ENCODE data around the gene RNU2-1. TPM values are rescaled to one million over a fixed set of nuclear protein-coding genes. Genes with fewer than 3 reads are reported as not detected.

The RNU2-1 gene
- total RNA-seq, 1 experiment from 2014 or later = not detected

GRCh38 chr17:43215341-43215740 lies 18.4 kb downstream of the RNU2-1 start:
- no peaks in the 10 kb centered on the region for H3K4me1 ChIP-seq (ENCODE audit: insufficient read depth, low read length)
- TF ChIP-seq CTCF (conservative IDR thresholded peaks at IDR 0.05; ENCODE audit: low read depth, low read length) (no peak), EZH2 (IDR thresholded peaks at IDR 0.05; ENCODE audit: low read length, unreplicated experiment) (no peak), EZH2phosphoT487 (IDR thresholded peaks at IDR 0.05; ENCODE audit: borderline replicate concordance, low read length) (no peak)
- no peaks in the 10 kb centered on the region for H3F3A ChIP-seq (ENCODE audit: low read length, unreplicated experiment)
- no peak overlapping the region for H3K4me3 ChIP-seq (ENCODE audit: low read length)
- no peaks in the 10 kb centered on the region for H3K79me2 ChIP-seq (ENCODE audit: low read length)
- no peaks in the 10 kb centered on the region for H3K36me3 ChIP-seq (ENCODE audit: low read depth, low read length)
- H3K9ac ChIP-seq (ENCODE audit: low read length) = no peak overlapping the region
- H3K9me3 ChIP-seq (ENCODE audit: low read length) = no peaks in the 10 kb centered on the region
- ChIA-PET CTCF (no interaction called here), POLR2A (ENCODE audit: unreplicated experiment) (no interaction called here)
- H3K27ac ChIP-seq (ENCODE audit: low read length) = no peak overlapping the region
- no peak overlapping the region for H3K4me2 ChIP-seq (ENCODE audit: low read length)
- H2AFZ ChIP-seq (ENCODE audit: low read length) = no peak overlapping the region
- ATAC-seq (no peak), DNase-seq (no peak)
- no TSS peak for BruUV-seq (replicated peaks)
- H4K20me1 ChIP-seq (ENCODE audit: low read length) = no peaks in the 10 kb centered on the region
- H3K27me3 ChIP-seq (ENCODE audit: low read length) = no peaks in the 10 kb centered on the region
- no peaks in the 10 kb centered on the region for H3K9me2 ChIP-seq (replicated peaks; ENCODE audit: low read length)
- intact Hi-C loops (cut with micrococcal nuclease) = no loop called here

GRCh38 chr17:43213545-43213944 lies 20.2 kb downstream of the RNU2-1 start:
- TF ChIP-seq CTCF (conservative IDR thresholded peaks at IDR 0.05; ENCODE audit: low read depth, low read length) (no peak), EZH2 (IDR thresholded peaks at IDR 0.05; ENCODE audit: low read length, unreplicated experiment) (no peak), EZH2phosphoT487 (IDR thresholded peaks at IDR 0.05; ENCODE audit: borderline replicate concordance, low read length) (no peak)
- H3K9me2 ChIP-seq (replicated peaks; ENCODE audit: low read length) = no peaks in the 10 kb centered on the region
- no peaks in the 10 kb centered on the region for H3K4me1 ChIP-seq (ENCODE audit: insufficient read depth, low read length)
- ATAC-seq (no peak), DNase-seq (no peak)
- POLR2A ChIA-PET (ENCODE audit: unreplicated experiment) = no interaction called here
- H3K4me2 ChIP-seq (ENCODE audit: low read length) = no peak overlapping the region
- intact Hi-C loops (cut with micrococcal nuclease) = no loop called here
- H3K27ac ChIP-seq (ENCODE audit: low read length) = no peak overlapping the region
- H3K36me3 ChIP-seq (ENCODE audit: low read depth, low read length) = no peaks in the 10 kb centered on the region
- H3K9ac ChIP-seq (ENCODE audit: low read length) = no peak overlapping the region
- no peaks in the 10 kb centered on the region for H3F3A ChIP-seq (ENCODE audit: low read length, unreplicated experiment)
- no peaks in the 10 kb centered on the region for H4K20me1 ChIP-seq (ENCODE audit: low read length)
- CTCF ChIA-PET = no interaction called here
- H3K79me2 ChIP-seq (ENCODE audit: low read length) = no peaks in the 10 kb centered on the region
- H2AFZ ChIP-seq (ENCODE audit: low read length) = no peak overlapping the region
- H3K27me3 ChIP-seq (ENCODE audit: low read length) = no peaks in the 10 kb centered on the region
- no peak overlapping the region for H3K4me3 ChIP-seq (ENCODE audit: low read length)
- no peaks in the 10 kb centered on the region for H3K9me3 ChIP-seq (ENCODE audit: low read length)
- BruUV-seq (replicated peaks) = no TSS peak

- Histone ChIP-seq H3K79me2 (ENCODE audit: low read length) (no peaks in the 10 kb centered on the region), H3F3A (ENCODE audit: low read length, unreplicated experiment) (no peaks in the 10 kb centered on the region), H3K27me3 (ENCODE audit: low read length) (no peaks in the 10 kb centered on the region), H3K36me3 (ENCODE audit: low read depth, low read length) (no peaks in the 10 kb centered on the region), H3K9me3 (ENCODE audit: low read length) (no peaks in the 10 kb centered on the region), H3K27ac (ENCODE audit: low read length) (no peak overlapping the region), H3K4me1 (ENCODE audit: insufficient read depth, low read length) (no peaks in the 10 kb centered on the region), H4K20me1 (ENCODE audit: low read length) (no peaks in the 10 kb centered on the region), H3K9me2 (replicated peaks; ENCODE audit: low read length) (no peaks in the 10 kb centered on the region), H2AFZ (ENCODE audit: low read length) (no peak overlapping the region), H3K4me2 (ENCODE audit: low read length) (no peak overlapping the region), H3K9ac (ENCODE audit: low read length) (no peak overlapping the region), H3K4me3 (ENCODE audit: low read length) (no peak overlapping the region)
- ChIA-PET POLR2A (ENCODE audit: unreplicated experiment) (no interaction called here), CTCF (no interaction called here)
- no peak for DNase-seq
- BruUV-seq (replicated peaks) = no TSS peak
- no peak for ATAC-seq
- TF ChIP-seq EZH2phosphoT487 (IDR thresholded peaks at IDR 0.05; ENCODE audit: borderline replicate concordance, low read length) = no peak
- TF ChIP-seq CTCF (conservative IDR thresholded peaks at IDR 0.05; ENCODE audit: low read depth, low read length) = no peak
- TF ChIP-seq EZH2 (IDR thresholded peaks at IDR 0.05; ENCODE audit: low read length, unreplicated experiment) = no peak
- intact Hi-C loops (cut with micrococcal nuclease) = no loop called here
These were observed 20.9 kb downstream of the RNU2-1 start for GRCh38 chr17:43212641-43213490.

Data from PC-3 (cell line).